Measurements from ENCODE around the gene ZC3HAV1.

DNA sequence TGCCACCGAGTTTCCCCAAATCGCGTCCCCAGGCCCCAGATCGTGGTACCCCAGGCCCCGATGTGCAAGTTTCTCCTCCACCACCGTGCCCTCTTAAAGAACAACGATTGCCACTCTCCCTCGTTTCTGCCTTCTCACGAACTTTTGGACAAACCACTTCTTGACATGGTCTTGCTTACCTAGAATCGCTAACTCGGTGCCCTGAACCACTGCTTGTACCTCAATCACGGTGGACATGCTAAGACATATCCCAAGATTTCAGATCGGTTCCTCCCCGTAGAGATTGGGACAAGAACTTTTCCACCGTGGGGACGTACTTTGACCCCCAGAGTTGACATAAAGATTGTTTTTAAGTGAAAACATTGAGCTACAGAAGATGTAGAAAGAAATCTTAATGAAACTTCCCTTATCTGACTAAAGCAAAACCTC lies 477 bp upstream of the ZC3HAV1 start:
- TF ChIP-seq STAG1 (CRISPR knock-in tag; IDR thresholded peaks at IDR 0.05; ENCODE audit: borderline replicate concordance), result no peak
- TF ChIP-seq NBN (IDR thresholded peaks at IDR 0.05; ENCODE audit: low read depth), result no peak
- no peak for TF ChIP-seq POLR2AphosphoS2 (IDR thresholded peaks at IDR 0.05; ENCODE audit: low read length)
- no peak for TF ChIP-seq ZBTB1 (CRISPR knock-in tag; IDR thresholded peaks at IDR 0.05; ENCODE audit: borderline replicate concordance, low read depth)
- TF ChIP-seq NFYB (IDR thresholded peaks at IDR 0.05; ENCODE audit: extremely low read depth, insufficient read length), result no peak
- TF ChIP-seq RFX5 (IDR thresholded peaks at IDR 0.05; ENCODE audit: low read depth, low read length), result no peak
- TF ChIP-seq POLR2A (conservative IDR thresholded peaks at IDR 0.05), result no peak
- no peak for TF ChIP-seq HCFC1 (IDR thresholded peaks at IDR 0.05; ENCODE audit: low read depth, low read length)
- TF ChIP-seq PTBP1 (IDR thresholded peaks at IDR 0.05; ENCODE audit: low read depth, low read length), result no peak
- no peak for TF ChIP-seq LARP7 (IDR thresholded peaks at IDR 0.05)
- TF ChIP-seq, protein P1, sequence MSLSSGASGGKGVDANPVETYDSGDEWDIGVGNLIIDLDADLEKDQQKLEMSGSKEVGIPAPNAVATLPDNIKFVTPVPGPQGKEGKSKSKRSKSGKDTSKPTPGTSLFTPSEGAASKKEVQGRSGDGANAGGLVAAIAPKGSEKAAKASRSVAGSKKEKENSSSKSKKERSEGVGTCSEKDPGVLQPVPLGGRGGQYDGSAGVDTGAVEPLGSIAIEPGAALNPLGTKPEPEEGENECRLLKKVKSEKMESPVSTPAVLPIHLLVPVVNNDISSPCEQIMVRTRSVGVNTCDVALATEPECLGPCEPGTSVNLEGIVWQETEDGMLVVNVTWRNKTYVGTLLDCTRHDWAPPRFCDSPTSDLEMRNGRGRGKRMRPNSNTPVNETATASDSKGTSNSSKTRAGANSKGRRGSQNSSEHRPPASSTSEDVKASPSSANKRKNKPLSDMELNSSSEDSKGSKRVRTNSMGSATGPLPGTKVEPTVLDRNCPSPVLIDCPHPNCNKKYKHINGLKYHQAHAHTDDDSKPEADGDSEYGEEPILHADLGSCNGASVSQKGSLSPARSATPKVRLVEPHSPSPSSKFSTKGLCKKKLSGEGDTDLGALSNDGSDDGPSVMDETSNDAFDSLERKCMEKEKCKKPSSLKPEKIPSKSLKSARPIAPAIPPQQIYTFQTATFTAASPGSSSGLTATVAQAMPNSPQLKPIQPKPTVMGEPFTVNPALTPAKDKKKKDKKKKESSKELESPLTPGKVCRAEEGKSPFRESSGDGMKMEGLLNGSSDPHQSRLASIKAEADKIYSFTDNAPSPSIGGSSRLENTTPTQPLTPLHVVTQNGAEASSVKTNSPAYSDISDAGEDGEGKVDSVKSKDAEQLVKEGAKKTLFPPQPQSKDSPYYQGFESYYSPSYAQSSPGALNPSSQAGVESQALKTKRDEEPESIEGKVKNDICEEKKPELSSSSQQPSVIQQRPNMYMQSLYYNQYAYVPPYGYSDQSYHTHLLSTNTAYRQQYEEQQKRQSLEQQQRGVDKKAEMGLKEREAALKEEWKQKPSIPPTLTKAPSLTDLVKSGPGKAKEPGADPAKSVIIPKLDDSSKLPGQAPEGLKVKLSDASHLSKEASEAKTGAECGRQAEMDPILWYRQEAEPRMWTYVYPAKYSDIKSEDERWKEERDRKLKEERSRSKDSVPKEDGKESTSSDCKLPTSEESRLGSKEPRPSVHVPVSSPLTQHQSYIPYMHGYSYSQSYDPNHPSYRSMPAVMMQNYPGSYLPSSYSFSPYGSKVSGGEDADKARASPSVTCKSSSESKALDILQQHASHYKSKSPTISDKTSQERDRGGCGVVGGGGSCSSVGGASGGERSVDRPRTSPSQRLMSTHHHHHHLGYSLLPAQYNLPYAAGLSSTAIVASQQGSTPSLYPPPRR (CRISPR knock-in tag; IDR thresholded peaks at IDR 0.05; ENCODE audit: borderline replicate concordance), result no peak
- TF ChIP-seq, protein P2, sequence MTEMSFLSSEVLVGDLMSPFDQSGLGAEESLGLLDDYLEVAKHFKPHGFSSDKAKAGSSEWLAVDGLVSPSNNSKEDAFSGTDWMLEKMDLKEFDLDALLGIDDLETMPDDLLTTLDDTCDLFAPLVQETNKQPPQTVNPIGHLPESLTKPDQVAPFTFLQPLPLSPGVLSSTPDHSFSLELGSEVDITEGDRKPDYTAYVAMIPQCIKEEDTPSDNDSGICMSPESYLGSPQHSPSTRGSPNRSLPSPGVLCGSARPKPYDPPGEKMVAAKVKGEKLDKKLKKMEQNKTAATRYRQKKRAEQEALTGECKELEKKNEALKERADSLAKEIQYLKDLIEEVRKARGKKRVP (CRISPR knock-in tag; IDR thresholded peaks at IDR 0.05), result no peak
- TF ChIP-seq, protein P3, sequence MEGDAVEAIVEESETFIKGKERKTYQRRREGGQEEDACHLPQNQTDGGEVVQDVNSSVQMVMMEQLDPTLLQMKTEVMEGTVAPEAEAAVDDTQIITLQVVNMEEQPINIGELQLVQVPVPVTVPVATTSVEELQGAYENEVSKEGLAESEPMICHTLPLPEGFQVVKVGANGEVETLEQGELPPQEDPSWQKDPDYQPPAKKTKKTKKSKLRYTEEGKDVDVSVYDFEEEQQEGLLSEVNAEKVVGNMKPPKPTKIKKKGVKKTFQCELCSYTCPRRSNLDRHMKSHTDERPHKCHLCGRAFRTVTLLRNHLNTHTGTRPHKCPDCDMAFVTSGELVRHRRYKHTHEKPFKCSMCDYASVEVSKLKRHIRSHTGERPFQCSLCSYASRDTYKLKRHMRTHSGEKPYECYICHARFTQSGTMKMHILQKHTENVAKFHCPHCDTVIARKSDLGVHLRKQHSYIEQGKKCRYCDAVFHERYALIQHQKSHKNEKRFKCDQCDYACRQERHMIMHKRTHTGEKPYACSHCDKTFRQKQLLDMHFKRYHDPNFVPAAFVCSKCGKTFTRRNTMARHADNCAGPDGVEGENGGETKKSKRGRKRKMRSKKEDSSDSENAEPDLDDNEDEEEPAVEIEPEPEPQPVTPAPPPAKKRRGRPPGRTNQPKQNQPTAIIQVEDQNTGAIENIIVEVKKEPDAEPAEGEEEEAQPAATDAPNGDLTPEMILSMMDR (IDR thresholded peaks at IDR 0.05 in 2 of 3, conservative IDR thresholded peaks at IDR 0.05 in 1 of 3; ENCODE audit: insufficient read depth in 2 of 3, low read depth in 1 of 3, low read length in 3 of 3), result no peak
- TF ChIP-seq L3MBTL2 (IDR thresholded peaks at IDR 0.05), result no peak

All from K562 (cell line).